8988T (cell line): ENCODE measurements around the gene EAF1.
A peak's percentile ranks its signal among the peaks of the same experiment; 100 is the strongest.
"Not testable (repeated sequence)": the region's sequence is repeated elsewhere in the genome, so short reads cannot be mapped to it uniquely, and the experiment has no call there.

Source experiments
- DNase-seq: peaks from one replicate; pipeline ENCODE4 v3.0.0; 2011

EAF1 gene

GRCh38 chr3:15427182-15427880 is at the start of gene EAF1, which contains the start of gene METTL6:
Gene EAF1, plus strand, starts transcription at chr3:15427598. Its CDS starts 182 bp downstream, at chr3:15427780.
Gene METTL6, minus strand, starts transcription at chr3:15427544. Its CDS starts 1,033 bp downstream, at chr3:15426511.
- peak; percentile 83 for DNase-seq

- DNase-seq, result no peak
Observed at GRCh38 chr3:15377961-15378791, 49.2 kb upstream of the EAF1 start.

DNA sequence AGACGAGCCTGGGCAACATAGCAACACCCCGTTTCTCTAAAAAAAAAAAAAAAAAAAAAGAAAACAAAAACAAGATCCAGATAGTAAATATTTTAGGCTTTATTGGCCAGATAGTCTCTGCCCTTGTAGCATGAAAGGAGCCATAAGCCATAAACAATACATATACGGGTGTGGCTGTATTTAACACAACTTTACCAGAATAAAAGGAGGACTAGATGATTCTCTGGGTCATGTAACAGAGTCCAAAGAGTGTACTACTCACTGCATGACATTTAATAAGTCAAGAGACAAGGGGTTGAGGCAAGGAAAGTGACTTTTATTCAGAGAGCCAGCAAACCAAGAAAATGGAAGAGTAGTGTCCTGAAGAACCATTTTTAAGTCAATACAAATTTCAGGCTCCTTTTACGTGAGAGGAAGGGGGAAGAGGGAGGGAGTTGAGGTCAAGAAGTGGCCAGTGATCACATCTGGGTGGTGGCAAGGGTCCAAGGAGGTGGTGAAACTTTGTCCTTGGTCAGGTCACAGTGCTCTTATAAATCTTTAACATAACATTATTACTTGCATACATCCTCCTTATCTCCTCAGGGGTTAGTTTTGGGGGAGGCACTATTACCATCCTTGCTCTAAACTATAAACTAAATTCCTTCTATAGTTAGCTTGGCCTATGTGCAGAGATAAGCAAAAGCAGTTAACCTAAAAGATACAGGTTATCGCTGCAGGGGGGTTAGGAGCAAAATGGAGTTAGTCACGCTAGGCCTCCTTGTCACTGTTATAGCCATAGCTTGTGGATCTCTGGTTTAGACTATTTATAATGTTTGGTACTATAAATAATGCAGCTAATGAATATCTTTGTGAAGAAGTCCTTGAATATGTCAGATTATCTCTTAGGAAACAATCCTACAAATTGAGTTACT is 46.2 kb upstream of the EAF1 start:
- DNase-seq, result no peak

- DNase-seq, result no peak
Observed at GRCh38 chr3:15382405-15382923, 44.9 kb upstream of the EAF1 start.

GRCh38 chr3:15384510-15385237 is 42.7 kb upstream of the EAF1 start:
- DNase-seq, result no peak

DNA sequence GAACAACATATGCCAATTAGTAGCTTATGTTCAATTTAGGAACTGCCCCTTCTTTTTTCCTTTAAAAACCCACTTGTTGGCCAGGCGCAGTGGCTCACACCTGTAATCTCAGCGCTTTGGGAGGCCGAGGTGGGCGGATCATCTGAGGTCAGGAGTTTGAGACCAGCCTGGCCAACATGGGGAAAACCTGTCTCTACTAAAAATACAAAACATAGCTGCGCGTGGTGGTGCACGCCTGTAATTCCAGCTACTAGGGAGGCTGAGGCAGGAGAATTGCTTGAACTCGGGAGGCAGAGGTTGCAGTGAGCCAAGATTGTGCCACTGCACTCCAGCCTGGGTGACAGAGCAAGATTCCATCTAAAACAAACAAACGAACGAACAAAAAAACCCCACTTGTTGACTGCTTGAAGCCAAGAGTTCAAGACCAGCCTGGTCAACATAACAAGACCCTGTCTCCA is 42.1 kb upstream of the EAF1 start:
- DNase-seq, result not testable (repeated sequence)

- DNase-seq, result no peak
Observed at GRCh38 chr3:15385901-15386653, 41.3 kb upstream of the EAF1 start.

GRCh38 chr3:15386654-15386955 is 40.8 kb upstream of the EAF1 start:
- not testable (repeated sequence) for DNase-seq

- no peak for DNase-seq
Observed at GRCh38 chr3:15387171-15387581, 40.2 kb upstream of the EAF1 start.

DNA sequence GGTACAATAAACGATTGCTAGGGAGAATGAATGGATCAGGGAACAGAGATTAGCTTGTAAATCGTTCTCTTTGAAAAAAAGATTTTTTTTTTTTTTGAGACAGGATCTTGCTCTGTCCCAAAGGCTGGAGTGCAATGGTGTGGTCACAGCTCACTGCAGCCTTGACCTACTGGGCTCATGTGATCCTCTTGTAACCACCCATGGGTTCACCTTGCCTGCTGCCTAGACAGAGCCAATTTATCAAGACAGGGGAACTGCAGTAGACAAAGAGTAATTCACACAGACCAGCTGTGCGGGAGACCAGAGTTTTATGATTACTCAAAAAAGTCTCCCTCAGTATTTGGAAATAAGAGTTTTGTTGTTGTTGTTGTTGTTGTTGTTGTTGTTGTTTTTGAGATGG is 39.7 kb upstream of the EAF1 start:
- no peak for DNase-seq

DNA sequence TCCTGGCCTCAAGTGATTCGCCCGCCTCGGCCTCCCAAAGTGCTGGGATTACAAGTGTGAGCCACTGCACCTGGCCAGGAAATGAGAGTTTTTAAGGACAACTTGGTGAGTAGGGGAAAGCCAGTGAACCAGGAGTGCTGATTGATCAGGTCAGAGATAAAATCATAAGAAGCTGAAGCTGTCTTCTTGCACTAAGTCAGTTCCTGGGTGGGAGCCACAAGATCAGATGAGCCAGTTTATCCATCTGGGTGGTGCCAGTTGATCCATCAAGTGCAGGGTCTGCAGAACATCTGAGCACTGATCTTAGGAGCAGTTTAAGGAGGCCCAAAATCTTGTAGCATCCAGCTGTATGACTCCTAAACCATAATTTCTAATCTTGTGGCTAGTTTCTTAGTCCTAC is 39.1 kb upstream of the EAF1 start:
- not testable (repeated sequence) for DNase-seq

DNA sequence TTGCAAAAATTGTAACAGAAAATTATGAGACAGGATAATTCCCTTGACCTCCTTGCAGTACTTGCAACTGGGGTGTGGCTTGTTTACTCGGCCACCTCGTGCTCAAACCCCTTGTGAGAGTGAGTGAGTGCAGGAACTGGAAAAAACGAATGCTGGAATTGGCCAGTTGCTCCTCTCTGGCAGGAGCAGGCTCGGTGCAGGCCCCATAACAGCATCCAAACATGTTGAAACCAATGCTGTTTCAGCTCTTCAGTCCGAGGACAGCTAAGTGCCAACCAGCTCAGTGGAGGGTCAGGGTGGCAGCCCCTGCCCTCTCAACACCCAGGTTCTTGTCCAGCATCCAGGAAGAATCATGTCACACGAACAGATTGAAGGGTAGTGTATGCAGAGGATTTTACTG is 36.9 kb upstream of the EAF1 start:
- DNase-seq, result no peak

- DNase-seq, result no peak
Observed at GRCh38 chr3:15391007-15391406, 36.4 kb upstream of the EAF1 start.

DNA sequence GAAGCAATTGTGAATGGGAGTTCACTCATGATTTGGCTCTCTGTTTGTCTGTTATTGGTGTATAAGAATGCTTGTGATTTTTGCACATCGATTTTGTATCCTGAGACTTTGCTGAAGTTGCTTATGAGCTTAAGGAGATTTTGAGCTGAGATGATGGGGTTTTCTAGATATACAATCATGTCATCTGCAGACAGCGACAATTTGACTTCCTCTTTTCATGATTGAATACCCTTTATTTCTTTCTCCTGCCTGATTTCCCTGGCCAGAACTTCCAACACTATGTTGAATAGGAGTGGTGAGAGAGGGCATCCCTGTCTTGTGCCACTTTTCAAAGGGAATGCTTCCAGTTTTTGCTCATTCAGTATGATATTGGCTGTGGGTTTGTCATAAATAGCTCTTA is 34.1 kb upstream of the EAF1 start:
- not testable (repeated sequence) for DNase-seq

- not testable (repeated sequence) for DNase-seq
Observed at GRCh38 chr3:15398731-15399133, 28.7 kb upstream of the EAF1 start.

GRCh38 chr3:15399970-15400369 is 27.4 kb upstream of the EAF1 start:
- DNase-seq, result no peak

GRCh38 chr3:15401936-15402335 is 25.5 kb upstream of the EAF1 start:
- DNase-seq, result no peak

GRCh38 chr3:15403495-15403894 is 23.9 kb upstream of the EAF1 start:
- DNase-seq, result no peak

DNA sequence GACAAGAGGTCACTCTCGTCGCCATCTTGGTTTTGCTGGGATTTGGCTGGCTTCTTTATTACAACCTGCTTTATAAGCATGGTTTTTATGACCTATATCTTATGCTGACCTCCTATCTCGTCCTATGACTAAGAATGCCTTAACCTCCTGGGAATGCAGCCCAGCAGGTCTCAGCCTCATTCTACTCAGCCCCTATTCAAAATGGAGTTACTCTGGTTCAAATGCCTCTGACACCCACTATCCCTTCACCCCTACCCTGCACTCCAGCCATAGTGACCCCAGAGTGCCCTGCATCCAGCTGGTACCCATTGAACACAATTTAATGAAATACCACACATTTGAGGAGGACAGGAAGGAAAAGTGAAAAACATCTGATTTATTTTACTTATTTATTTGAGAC is 23.4 kb upstream of the EAF1 start:
- DNase-seq, result no peak

- DNase-seq, result no peak
Observed at GRCh38 chr3:15404767-15405166, 22.6 kb upstream of the EAF1 start.

- DNase-seq, result peak; percentile 27
Observed at GRCh38 chr3:15405448-15406050, 21.8 kb upstream of the EAF1 start.
